HepG2 (cell line): Measurements from ENCODE around the gene ABCF1. TPM values are rescaled to one million over a fixed set of nuclear protein-coding genes. Genes with fewer than 3 reads are reported as not detected.

Experiments used
- CREBL2 ChIP-seq: sonication (generic); formaldehyde crosslinking; IDR thresholded peaks from 2 replicates; pipeline ENCODE4 v1.8.1; 2023; ENCODE audit warnings: missing genetic modification reagents, mild to moderate bottlenecking, borderline replicate concordance
- GMEB2 ChIP-seq: IDR thresholded peaks from 2 replicates; pipeline ENCODE4 v1.6.1; 2016; ENCODE audit warnings: missing biosample characterization, missing genetic modification reagents, low read depth
- MAFG ChIP-seq: sonication (generic); formaldehyde crosslinking; IDR thresholded peaks from 2 replicates; pipeline ENCODE4 v1.5.1; 2020; ENCODE audit warnings: mild to moderate bottlenecking, missing genetic modification reagents
- NR0B2 ChIP-seq: sonication (generic); formaldehyde crosslinking; IDR thresholded peaks from 2 replicates; pipeline ENCODE4 v1.4.0; 2020; ENCODE audit warnings: mild to moderate bottlenecking, missing genetic modification reagents
- PAF1 ChIP-seq: IDR thresholded peaks from 2 replicates; pipeline ENCODE4 v1.6.1; 2016; ENCODE audit warnings: missing genetic modification reagents, missing compliant biosample characterization
- RFXANK ChIP-seq: IDR thresholded peaks from 2 replicates; pipeline ENCODE4 v1.6.1; 2016
- TBP ChIP-seq: sonication (generic); formaldehyde crosslinking; IDR thresholded peaks from 2 replicates; pipeline ENCODE4 v1.5.0; 2020; ENCODE audit warnings: missing genetic modification reagents
- TBX3 ChIP-seq: fragments of 450-650 bp; IDR thresholded peaks from 2 replicates; pipeline ENCODE4 v1.6.1; 2017; ENCODE audit warnings: antibody characterized with exemption, mild to moderate bottlenecking, inconsistent platforms, borderline replicate concordance
- TCF12 ChIP-seq, 2 experiments: fragments of 450-650 bp in 1 of 2; sonication (generic) in 1 of 2; formaldehyde crosslinking in 1 of 2; IDR thresholded peaks; 2 replicates each; pipeline versions ENCODE4 v1.6.1 to v1.8.0; 2017 to 2022; ENCODE audit warnings: antibody characterized with exemption in 1 of 2, mild to moderate bottlenecking in 1 of 2, missing genetic modification reagents in 1 of 2, moderate library complexity in 1 of 2
- ZBTB39 ChIP-seq: sonication (generic); formaldehyde crosslinking; IDR thresholded peaks from 2 replicates; pipeline ENCODE4 v1.5.0; 2020; ENCODE audit warnings: missing genetic modification reagents
- ZNF138 ChIP-seq: sonication (generic); formaldehyde crosslinking; IDR thresholded peaks from 2 replicates; pipeline ENCODE4 v1.5.0; 2020; ENCODE audit warnings: mild to moderate bottlenecking, low read depth, missing genetic modification reagents
- ZNF207 ChIP-seq: fragments of 450-650 bp; IDR thresholded peaks from 2 replicates; pipeline ENCODE4 v1.6.1; 2016; ENCODE audit warnings: antibody characterized with exemption, borderline replicate concordance
- ZNF235 ChIP-seq: sonication (generic); formaldehyde crosslinking; IDR thresholded peaks from 2 replicates; pipeline ENCODE4 v1.8.1; 2023; ENCODE audit warnings: mild to moderate bottlenecking, missing genetic modification reagents, borderline replicate concordance
- ZNF709 ChIP-seq: sonication (generic); formaldehyde crosslinking; IDR thresholded peaks from 2 replicates; pipeline ENCODE4 v1.5.0; 2020; ENCODE audit warnings: mild to moderate bottlenecking, missing genetic modification reagents
- ZNF766 ChIP-seq: sonication (generic); formaldehyde crosslinking; IDR thresholded peaks from 2 replicates; pipeline ENCODE4 v1.5.0; 2020; ENCODE audit warnings: missing genetic modification reagents, borderline replicate concordance
- ZNF784 ChIP-seq: sonication (generic); formaldehyde crosslinking; IDR thresholded peaks from 2 replicates; pipeline ENCODE4 v1.5.1; 2020; ENCODE audit warnings: missing genetic modification reagents, mild to moderate bottlenecking, borderline replicate concordance
- ZUFSP ChIP-seq: sonication (generic); formaldehyde crosslinking; IDR thresholded peaks from 2 replicates; pipeline ENCODE4 v1.9.0; 2021; ENCODE audit warnings: missing genetic modification reagents, mild to moderate bottlenecking, borderline replicate concordance
- polyA plus RNA-seq, 8 experiments: library from polyadenylated mRNA; depleted of rRNA in 3 of 8; stranded (reverse) in 7 of 8; unstranded in 1 of 8; fragments of >200 nt; fragmentation: Illumina TruSeq in 4 of 8; extraction: Trizol in 4 of 8; gene quantifications; 2 replicates each; pipeline versions ENCODE4 v1.2.1 to v1.2.3, GENCODE V29; 2011 to 2016; ENCODE audit warnings: low read depth in 4 of 8, missing spikeins in 1 of 8, mixed read lengths in 1 of 8; ENCODE audit not compliant: insufficient read depth in 1 of 8
- total RNA-seq, 5 experiments: library from RNA; depleted of rRNA; stranded (reverse); fragments of >200 nt; fragmentation: Illumina TruSeq; extraction: Trizol; gene quantifications; 2 replicates each; pipeline ENCODE4 v1.2.3, GENCODE V29; 2016; ENCODE audit warnings: low read depth in 1 of 5

ABCF1 gene
- total and polyA plus RNA-seq, 2 of the 13 experiments (the other 11 are each of a cell fraction or from before 2014, with no cell fraction given) = 25.4 to 98.9 TPM

GRCh38 chr6:30571075-30571761 is at the start of gene ABCF1 (continued):
- TF ChIP-seq TCF12 (IDR thresholded peaks at IDR 0.05) (no peak), TCF12 (CRISPR knock-in tag; IDR thresholded peaks at IDR 0.05) (0 out of 2 replicates have a peak, but pooled peaks have one; percentile 15), ZNF784 (CRISPR knock-in tag) (peak; percentile 96), ZBTB39 (no peak; the same call in 1 of the 2 replicates), RFXANK (CRISPR knock-in tag) (no peak; the same call in 1 of the 2 replicates), MAFG (CRISPR knock-in tag) (no peak), GMEB2 (no peak; the same call in 1 of the 2 replicates), ZNF207 (no peak), ZNF766 (peak; percentile 96), ZUFSP (CRISPR knock-in tag) (no peak), CREBL2 (CRISPR knock-in tag) (peak; percentile 83; the same call in 1 of the 2 replicates), PAF1 (no peak), NR0B2 (CRISPR knock-in tag) (peak; percentile 92; the same call in 1 of the 2 replicates), ZNF235 (CRISPR knock-in tag) (peak; percentile 82), ZNF709 (CRISPR knock-in tag) (peak; percentile 77; the same call in 1 of the 2 replicates), TBP (CRISPR knock-in tag) (peak; percentile 87), TBX3 (peak; percentile 62; the same call in 1 of the 2 replicates), ZNF138 (CRISPR knock-in tag) (peak; percentile 94)
